ENCODE results near the gene ATP1A4. TPM values are rescaled to one million over a fixed set of nuclear protein-coding genes. Genes with fewer than 3 reads are reported as not detected.

ATP1A4 gene
- total and polyA plus RNA-seq, 7 donors, result 0.22 to 3.0 (median 0.27) TPM; not detected in 4

DNA sequence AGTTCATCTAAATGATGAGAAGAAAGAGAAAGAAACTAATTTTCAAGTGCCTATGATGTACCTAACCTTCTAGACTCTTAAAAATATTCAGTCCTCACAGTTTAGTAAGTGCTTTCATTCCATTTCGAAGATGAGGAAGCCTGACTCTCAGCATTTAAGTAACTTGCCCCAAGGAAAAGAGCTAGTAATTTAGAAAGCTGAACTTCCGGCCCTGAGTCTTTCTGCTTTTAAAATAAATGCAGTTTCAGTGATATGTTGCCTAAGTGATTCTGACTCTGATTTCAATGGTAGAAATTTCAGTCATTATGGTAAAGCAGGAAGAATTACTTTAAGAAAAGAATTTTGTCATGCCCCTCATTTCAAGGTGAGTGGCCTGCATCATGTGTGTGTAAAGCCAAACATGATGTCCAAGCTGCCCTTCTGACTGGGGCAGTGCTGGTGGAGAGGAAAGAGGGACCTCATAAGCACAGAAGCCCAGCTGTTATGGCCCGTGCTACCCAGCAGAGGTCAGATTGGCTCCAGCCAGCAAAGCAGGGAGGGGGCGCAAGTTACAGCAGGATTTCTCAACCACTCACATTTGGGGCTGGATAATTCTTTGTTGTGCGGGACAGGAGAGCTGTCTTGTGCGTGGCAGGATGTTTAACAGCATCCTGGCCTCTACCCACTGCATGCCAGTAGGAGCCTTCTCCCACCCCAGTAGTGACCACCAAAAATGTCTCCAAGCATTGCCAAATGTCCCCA is 10.7 kb downstream of the ATP1A4 start:
- intact Hi-C loops (cut with DNase I), result no loop called here
- 67 to 78% methylated on average over 6 of the region's 6 CpGs for WGBS, 2 donors
- Histone ChIP-seq H3K27ac (no peak overlapping the region), H3K9me3 (no peaks in the 10 kb centered on the region), H3K36me3 (no peaks in the 10 kb centered on the region), H3K27me3 (no peaks in the 10 kb centered on the region), H3K4me1 (peaks cover 0 to 6% (median 0%) of the 10 kb centered on the region in 4 donors), H3K4me3 (no peak overlapping the region)
- DNase-seq, result no peak
- TF ChIP-seq POLR2AphosphoS5 (IDR thresholded peaks at IDR 0.05) (no peak), POLR2A (IDR thresholded peaks at IDR 0.05) (no peak)
- TF ChIP-seq, protein P1, sequence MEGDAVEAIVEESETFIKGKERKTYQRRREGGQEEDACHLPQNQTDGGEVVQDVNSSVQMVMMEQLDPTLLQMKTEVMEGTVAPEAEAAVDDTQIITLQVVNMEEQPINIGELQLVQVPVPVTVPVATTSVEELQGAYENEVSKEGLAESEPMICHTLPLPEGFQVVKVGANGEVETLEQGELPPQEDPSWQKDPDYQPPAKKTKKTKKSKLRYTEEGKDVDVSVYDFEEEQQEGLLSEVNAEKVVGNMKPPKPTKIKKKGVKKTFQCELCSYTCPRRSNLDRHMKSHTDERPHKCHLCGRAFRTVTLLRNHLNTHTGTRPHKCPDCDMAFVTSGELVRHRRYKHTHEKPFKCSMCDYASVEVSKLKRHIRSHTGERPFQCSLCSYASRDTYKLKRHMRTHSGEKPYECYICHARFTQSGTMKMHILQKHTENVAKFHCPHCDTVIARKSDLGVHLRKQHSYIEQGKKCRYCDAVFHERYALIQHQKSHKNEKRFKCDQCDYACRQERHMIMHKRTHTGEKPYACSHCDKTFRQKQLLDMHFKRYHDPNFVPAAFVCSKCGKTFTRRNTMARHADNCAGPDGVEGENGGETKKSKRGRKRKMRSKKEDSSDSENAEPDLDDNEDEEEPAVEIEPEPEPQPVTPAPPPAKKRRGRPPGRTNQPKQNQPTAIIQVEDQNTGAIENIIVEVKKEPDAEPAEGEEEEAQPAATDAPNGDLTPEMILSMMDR (IDR thresholded peaks at IDR 0.05), result peak in 1 of 4 experiments; percentile 21

- no peak overlapping the region for H3K4me3 ChIP-seq
- 69 to 82% methylated on average over 2 of the region's 2 CpGs for WGBS, 2 donors
- no peaks in the 10 kb centered on the region for H3K27me3 ChIP-seq
- no peak overlapping the region for H3K27ac ChIP-seq
- intact Hi-C loops (cut with DNase I), result no loop called here
- no peak for DNase-seq
- H3K9me3 ChIP-seq, result no peaks in the 10 kb centered on the region
- H3K4me1 ChIP-seq, result peaks cover 0 to 6% (median 0%) of the 10 kb centered on the region in 4 donors
- TF ChIP-seq, protein P1 (IDR thresholded peaks at IDR 0.05), result no peak
- TF ChIP-seq POLR2AphosphoS5 (IDR thresholded peaks at IDR 0.05) (no peak), POLR2A (IDR thresholded peaks at IDR 0.05) (no peak), EP300 (IDR thresholded peaks at IDR 0.05) (no peak)
- no peaks in the 10 kb centered on the region for H3K36me3 ChIP-seq
Observed at GRCh38 chr1:160162931-160163330, 11.5 kb downstream of the ATP1A4 start.

DNA sequence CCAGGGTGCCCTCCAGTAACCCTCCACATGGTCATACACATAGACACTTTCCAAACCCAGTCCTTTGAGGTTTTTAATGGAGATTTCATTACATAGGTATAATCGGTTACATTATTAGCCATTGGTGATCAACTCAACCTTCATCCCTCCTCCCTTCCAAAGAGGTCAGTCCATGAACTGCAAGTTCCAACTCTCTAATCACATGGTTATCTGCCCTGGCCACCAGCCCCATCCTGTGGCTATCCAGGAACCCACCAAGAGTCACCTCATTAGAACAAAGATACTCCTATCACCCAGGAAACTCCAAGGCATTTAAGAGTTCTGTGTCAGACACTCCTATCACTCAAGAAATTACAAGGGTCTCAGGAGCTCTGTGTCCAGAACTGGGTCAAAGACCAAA is 12.2 kb downstream of the ATP1A4 start:
- Histone ChIP-seq H3K27me3 (no peaks in the 10 kb centered on the region), H3K9me3 (no peaks in the 10 kb centered on the region), H3K36me3 (no peaks in the 10 kb centered on the region), H3K27ac (no peak overlapping the region), H3K4me1 (peaks cover 0 to 6% (median 0%) of the 10 kb centered on the region in 4 donors), H3K4me3 (no peak overlapping the region)
- no peak for DNase-seq
- intact Hi-C loops (cut with DNase I), result no loop called here
- TF ChIP-seq POLR2AphosphoS5 (IDR thresholded peaks at IDR 0.05), result no peak
- TF ChIP-seq POLR2A (IDR thresholded peaks at IDR 0.05), result no peak
- TF ChIP-seq, protein P1 (IDR thresholded peaks at IDR 0.05), result no peak
- no peak for TF ChIP-seq EP300 (IDR thresholded peaks at IDR 0.05)
- WGBS, 2 donors, result 93 to 98% methylated on average over 1 of the region's 1 CpG

DNA sequence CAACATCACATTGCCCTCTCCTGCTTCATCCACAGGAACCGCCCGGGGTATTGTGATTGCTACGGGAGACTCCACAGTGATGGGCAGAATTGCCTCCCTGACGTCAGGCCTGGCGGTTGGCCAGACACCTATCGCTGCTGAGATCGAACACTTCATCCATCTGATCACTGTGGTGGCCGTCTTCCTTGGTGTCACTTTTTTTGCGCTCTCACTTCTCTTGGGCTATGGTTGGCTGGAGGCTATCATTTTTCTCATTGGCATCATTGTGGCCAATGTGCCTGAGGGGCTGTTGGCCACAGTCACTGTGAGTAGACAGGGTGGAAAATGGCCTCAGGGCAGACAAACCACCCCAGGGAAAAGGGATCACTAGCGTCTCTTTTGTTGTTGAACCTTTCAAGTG is 12.7 kb downstream of the ATP1A4 start:
- Histone ChIP-seq H3K27ac (no peak overlapping the region), H3K9me3 (no peaks in the 10 kb centered on the region), H3K4me1 (peaks cover 0 to 6% (median 0%) of the 10 kb centered on the region in 4 donors), H3K36me3 (no peaks in the 10 kb centered on the region), H3K27me3 (no peaks in the 10 kb centered on the region), H3K4me3 (no peak overlapping the region)
- TF ChIP-seq POLR2A (IDR thresholded peaks at IDR 0.05) (no peak), EP300 (IDR thresholded peaks at IDR 0.05) (no peak), POLR2AphosphoS5 (IDR thresholded peaks at IDR 0.05) (no peak)
- TF ChIP-seq, protein P1 (IDR thresholded peaks at IDR 0.05), result no peak
- DNase-seq, result no peak
- WGBS, 2 donors, result 87 to 91% methylated on average over 10 of the region's 10 CpGs
- intact Hi-C loops (cut with DNase I), result no loop called here

Measured in sigmoid colon (tissue), 7 donors.